ENCODE data around the gene HSPB1.
"Not testable (repeated sequence)": the region's sequence is repeated elsewhere in the genome, so short reads cannot be mapped to it uniquely, and the experiment has no call there.

HSPB1 gene

GRCh38 chr7:76308874-76309273 is 6.4 kb downstream of the HSPB1 start:
- not testable (repeated sequence) for DNase-seq (ENCODE audit: low spot score)

GRCh38 chr7:76309341-76310101 is 7.0 kb downstream of the HSPB1 start:
- not testable (repeated sequence) for DNase-seq (ENCODE audit: low spot score)

- DNase-seq (ENCODE audit: low spot score), result peak; percentile 78
Observed at GRCh38 chr7:76310102-76310957, 7.9 kb downstream of the HSPB1 start.

GRCh38 chr7:76311838-76312237 is 9.4 kb downstream of the HSPB1 start:
- not testable (repeated sequence) for DNase-seq (ENCODE audit: low spot score)

- peak; percentile 96 for DNase-seq (ENCODE audit: low spot score)
Observed at GRCh38 chr7:76314042-76314721, 11.7 kb downstream of the HSPB1 start.

- not testable (repeated sequence) for DNase-seq (ENCODE audit: low spot score)
Observed at GRCh38 chr7:76314740-76315139, 12.3 kb downstream of the HSPB1 start.

- no peak for DNase-seq (ENCODE audit: low spot score)
Observed at GRCh38 chr7:76315364-76315763, 12.9 kb downstream of the HSPB1 start.

- DNase-seq (ENCODE audit: low spot score), result no peak
Observed at GRCh38 chr7:76316984-76317781, 14.7 kb downstream of the HSPB1 start.

- peak; percentile 97 for DNase-seq (ENCODE audit: low spot score)
Observed at GRCh38 chr7:76317782-76318487, 15.5 kb downstream of the HSPB1 start.

- DNase-seq (ENCODE audit: low spot score), result peak; percentile 77
Observed at GRCh38 chr7:76318488-76319353, 16.2 kb downstream of the HSPB1 start.

- no peak for DNase-seq (ENCODE audit: low spot score)
Observed at GRCh38 chr7:76325092-76325491, 22.6 kb downstream of the HSPB1 start.

GRCh38 chr7:76325811-76326210 is 23.3 kb downstream of the HSPB1 start:
- DNase-seq (ENCODE audit: low spot score), result no peak

- no peak for DNase-seq (ENCODE audit: low spot score)
Observed at GRCh38 chr7:76326646-76327233, 24.3 kb downstream of the HSPB1 start.

- no peak for DNase-seq (ENCODE audit: low spot score)
Observed at GRCh38 chr7:76327610-76328009, 25.1 kb downstream of the HSPB1 start.

GRCh38 chr7:76328389-76328788 is 25.9 kb downstream of the HSPB1 start:
- DNase-seq (ENCODE audit: low spot score), result no peak

GRCh38 chr7:76329479-76329878 is 27.0 kb downstream of the HSPB1 start:
- no peak for DNase-seq (ENCODE audit: low spot score)

GRCh38 chr7:76330261-76330660 is 27.8 kb downstream of the HSPB1 start:
- DNase-seq (ENCODE audit: low spot score), result no peak

- DNase-seq (ENCODE audit: low spot score), result no peak
Observed at GRCh38 chr7:76330673-76331072, 28.2 kb downstream of the HSPB1 start.

- DNase-seq (ENCODE audit: low spot score), result no peak
Observed at GRCh38 chr7:76332078-76332477, 29.6 kb downstream of the HSPB1 start.
